ENCODE measurements around the gene CHADL. TPM values are rescaled to one million over a fixed set of nuclear protein-coding genes. Genes with fewer than 3 reads are reported as not detected.

CHADL gene
- total RNA-seq, 1 experiment from 2014 or later: 0.74 TPM

DNA sequence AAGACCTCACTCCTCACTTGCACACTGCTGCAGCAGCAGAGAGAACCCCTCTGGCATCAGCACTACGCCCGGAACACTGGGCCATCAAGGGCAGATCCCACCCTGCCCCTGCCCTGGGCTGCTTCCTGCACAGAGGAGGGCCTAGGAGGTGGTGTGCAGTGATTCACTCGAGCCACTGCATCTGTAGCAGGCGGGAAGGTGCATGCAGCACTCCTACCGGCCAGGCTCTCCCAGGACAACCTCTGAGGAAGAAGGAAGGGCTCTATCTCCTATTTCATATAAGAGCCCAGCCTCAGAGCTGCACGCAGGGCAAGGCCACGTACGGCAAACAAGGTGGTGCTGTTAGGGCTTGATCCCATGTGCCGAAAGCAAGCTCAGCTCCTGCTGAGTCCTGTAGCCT, 31.1 kb upstream of the CHADL start:
- Histone ChIP-seq H3K4me1 (replicated peaks; ENCODE audit: insufficient read depth) (no peaks in the 10 kb centered on the region), H3K9me3 (ENCODE audit: insufficient read depth, low read depth) (no peaks in the 10 kb centered on the region), H3K27me3 (ENCODE audit: insufficient read depth, low read depth) (no peaks in the 10 kb centered on the region), H3K27ac (no peak overlapping the region), H3K79me2 (ENCODE audit: low read depth) (peaks cover 20% of the 10 kb centered on the region; the same call in 1 of the 2 replicates), H3K36me3 (ENCODE audit: low read depth) (peaks cover 61% of the 10 kb centered on the region), H3K4me2 (no peak overlapping the region), H3F3A (ENCODE audit: insufficient read depth, low read depth) (peaks cover 20% of the 10 kb centered on the region; the same call in 1 of the 2 replicates), H2AFZ (no peak overlapping the region), H3K4me3 (no peak overlapping the region), H4K20me1 (ENCODE audit: insufficient read depth) (peaks cover 8% of the 10 kb centered on the region), H3K9me2 (ENCODE audit: insufficient read depth) (no peaks in the 10 kb centered on the region)
- POLR2A ChIA-PET (ENCODE audit: unreplicated experiment): interaction anchor here (0.5 kb wide), 1 partner anchor 31 kb away, joined by 7 read pairs; no protein-coding TSS in a partner anchor
- intact Hi-C loops (cut with micrococcal nuclease; ENCODE audit: unreplicated experiment): no loop called here
- peak in 1 of 2 experiments; percentile 5 for DNase-seq
- CTCF ChIA-PET: no interaction called here
- BruUV-seq (replicated peaks): no TSS peak
- TF ChIP-seq EZH2 (IDR thresholded peaks at IDR 0.05; ENCODE audit: low read depth): no peak
- no peak for TF ChIP-seq CTCF (conservative IDR thresholded peaks at IDR 0.05)

GRCh38 chr22:41267958-41268357, 27.2 kb upstream of the CHADL start:
- POLR2A ChIA-PET (ENCODE audit: unreplicated experiment): interaction anchor here (0.6 kb wide), 1 partner anchor 180 kb away, joined by 4 read pairs; no protein-coding TSS in a partner anchor
- H3F3A ChIP-seq (ENCODE audit: insufficient read depth, low read depth): peaks cover 27% of the 10 kb centered on the region; the same call in 1 of the 2 replicates

DNA sequence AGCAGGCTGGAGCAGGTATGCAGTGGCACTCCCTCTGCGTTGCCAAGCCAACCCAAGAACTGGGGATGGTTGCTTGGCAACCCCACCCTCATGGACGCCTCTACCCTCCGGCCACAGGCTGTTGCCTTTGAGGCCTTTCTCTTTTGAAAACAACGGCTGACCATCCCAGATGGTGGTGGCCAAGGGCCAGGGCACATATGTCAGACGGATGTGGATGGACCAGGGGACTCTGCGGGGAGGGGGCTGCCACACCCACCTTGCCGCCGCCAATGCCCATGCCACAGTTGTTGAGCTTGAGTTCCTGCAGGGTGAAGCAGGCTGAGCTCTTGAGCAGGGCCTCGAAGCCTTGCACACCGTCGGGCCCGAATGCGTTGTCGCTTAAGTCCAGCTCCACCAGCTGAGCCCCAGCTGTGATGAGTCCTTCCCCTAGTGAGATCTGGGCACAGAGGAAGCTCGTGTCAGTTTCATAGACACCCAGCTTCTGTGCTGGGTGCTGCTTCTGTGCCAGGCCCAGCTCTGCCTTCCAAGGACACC, 23.7 kb upstream of the CHADL start:
- no peak overlapping the region for H3K27ac ChIP-seq
- BruUV-seq (replicated peaks): no TSS peak
- H3K36me3 ChIP-seq (ENCODE audit: low read depth): peaks cover 51% of the 10 kb centered on the region
- TF ChIP-seq EZH2 (IDR thresholded peaks at IDR 0.05; ENCODE audit: low read depth): no peak
- TF ChIP-seq CTCF (conservative IDR thresholded peaks at IDR 0.05): no peak
- H3F3A ChIP-seq (ENCODE audit: insufficient read depth, low read depth): peaks cover 17% of the 10 kb centered on the region; the same call in 1 of the 2 replicates
- no peak overlapping the region for H3K4me3 ChIP-seq
- H3K4me1 ChIP-seq (replicated peaks; ENCODE audit: insufficient read depth): no peaks in the 10 kb centered on the region
- no peak for DNase-seq
- ChIA-PET POLR2A (ENCODE audit: unreplicated experiment) (interaction anchor here (0.6 kb wide), 1 partner anchor 171 kb away, joined by 6 read pairs; no protein-coding TSS in a partner anchor), CTCF (no interaction called here)
- no peaks in the 10 kb centered on the region for H3K9me2 ChIP-seq (ENCODE audit: insufficient read depth)
- H3K79me2 ChIP-seq (ENCODE audit: low read depth): 0 out of 2 replicates have a peak, but pooled peaks cover 14% of the 10 kb centered on the region
- intact Hi-C loops (cut with micrococcal nuclease; ENCODE audit: unreplicated experiment): no loop called here
- peaks cover 15% of the 10 kb centered on the region; the same call in 1 of the 2 replicates for H4K20me1 ChIP-seq (ENCODE audit: insufficient read depth)
- no peaks in the 10 kb centered on the region for H3K9me3 ChIP-seq (ENCODE audit: insufficient read depth, low read depth)
- H3K27me3 ChIP-seq (ENCODE audit: insufficient read depth, low read depth): no peaks in the 10 kb centered on the region
- H3K4me2 ChIP-seq: no peak overlapping the region
- no peak overlapping the region for H2AFZ ChIP-seq

More at GRCh38 chr22:41267958-41268357, 27.2 kb upstream of the CHADL start:
- Histone ChIP-seq H3K27ac (no peak overlapping the region), H3K4me2 (no peak overlapping the region), H3K36me3 (ENCODE audit: low read depth) (peaks cover 51% of the 10 kb centered on the region), H3K9me3 (ENCODE audit: insufficient read depth, low read depth) (no peaks in the 10 kb centered on the region), H3K27me3 (ENCODE audit: insufficient read depth, low read depth) (no peaks in the 10 kb centered on the region), H2AFZ (no peak overlapping the region), H4K20me1 (ENCODE audit: insufficient read depth) (peaks cover 16% of the 10 kb centered on the region; the same call in 1 of the 2 replicates), H3K9me2 (ENCODE audit: insufficient read depth) (no peaks in the 10 kb centered on the region), H3K4me3 (no peak overlapping the region), H3K79me2 (ENCODE audit: low read depth) (peaks cover 22% of the 10 kb centered on the region; the same call in 1 of the 2 replicates), H3K4me1 (replicated peaks; ENCODE audit: insufficient read depth) (no peaks in the 10 kb centered on the region)
- CTCF ChIA-PET: interaction anchor here (0.5 kb wide), 1 partner anchor 368 kb away, joined by 3 read pairs; no protein-coding TSS in a partner anchor
- intact Hi-C loops (cut with micrococcal nuclease; ENCODE audit: unreplicated experiment): no loop called here
- no peak for DNase-seq
- no peak for TF ChIP-seq CTCF (conservative IDR thresholded peaks at IDR 0.05)
- no peak for TF ChIP-seq EZH2 (IDR thresholded peaks at IDR 0.05; ENCODE audit: low read depth)
- BruUV-seq (replicated peaks): no TSS peak

Data from PC-9 (cell line).